HepG2 (cell line): ENCODE data around the gene PLSCR4. TPM values are rescaled to one million over a fixed set of nuclear protein-coding genes. Genes with fewer than 3 reads are reported as not detected.
A peak's percentile ranks its signal among the peaks of the same experiment; 100 is the strongest.

Source experiments
- ATF7-NPFF ChIP-seq: sonication (generic); formaldehyde crosslinking; IDR thresholded peaks from 2 replicates; pipeline ENCODE4 v1.8.1; 2023; ENCODE audit warnings: mild to moderate bottlenecking, low read depth, missing genetic modification reagents, moderate library complexity
- CBFB ChIP-seq: sonication (generic); formaldehyde crosslinking; IDR thresholded peaks from 2 replicates; pipeline ENCODE4 v1.4.0; 2020; ENCODE audit warnings: missing genetic modification reagents
- MAZ ChIP-seq, 2 experiments: sonication (generic) in 1 of 2; formaldehyde crosslinking in 1 of 2; IDR thresholded peaks; 2 replicates each; pipeline versions ENCODE4 v1.5.0 to v1.6.1; 2012 to 2020; ENCODE audit warnings: low read depth in 2 of 2, mild to moderate bottlenecking in 2 of 2, borderline replicate concordance in 1 of 2, improper control_type of control experiment in 1 of 2, low read length in 1 of 2, missing genetic modification reagents in 1 of 2, moderate library complexity in 1 of 2
- RFX1 ChIP-seq: fragments of 450-650 bp; IDR thresholded peaks from 2 replicates; pipeline ENCODE4 v1.6.1; 2017
- SP1 ChIP-seq, 2 experiments: fragments of 450-650 bp in 1 of 2; sonication (generic) in 1 of 2; formaldehyde crosslinking in 1 of 2; IDR thresholded peaks; 2 replicates each; pipeline versions ENCODE4 v1.4.0 to v1.6.1; 2016 to 2020; ENCODE audit warnings: missing genetic modification reagents in 1 of 2
- TEAD2 ChIP-seq: sonication (generic); formaldehyde crosslinking; IDR thresholded peaks from 2 replicates; pipeline ENCODE4 v1.9.0; 2021; ENCODE audit warnings: missing genetic modification reagents
- WIZ ChIP-seq: sonication (generic); formaldehyde crosslinking; IDR thresholded peaks from 2 replicates; pipeline ENCODE4 v1.5.1; 2020; ENCODE audit warnings: mild to moderate bottlenecking, missing genetic modification reagents
- YEATS2 ChIP-seq: sonication (generic); formaldehyde crosslinking; IDR thresholded peaks from 2 replicates; pipeline ENCODE4 v1.4.0; 2020; ENCODE audit warnings: missing genetic modification reagents, borderline replicate concordance
- ZNF350 ChIP-seq: sonication (generic); formaldehyde crosslinking; IDR thresholded peaks from 2 replicates; pipeline ENCODE4 v1.4.0; 2020; ENCODE audit warnings: mild to moderate bottlenecking, low read depth, missing genetic modification reagents, borderline replicate concordance
- ZNF563 ChIP-seq: sonication (generic); formaldehyde crosslinking; IDR thresholded peaks from 2 replicates; pipeline ENCODE4 v1.8.0; 2022; ENCODE audit warnings: mild to moderate bottlenecking, moderate library complexity, missing genetic modification reagents
- ZNF607 ChIP-seq: sonication (generic); formaldehyde crosslinking; IDR thresholded peaks from 2 replicates; pipeline ENCODE4 v1.5.1; 2020; ENCODE audit warnings: missing genetic modification reagents, mild to moderate bottlenecking, borderline replicate concordance
- ZNF788 ChIP-seq: sonication (generic); formaldehyde crosslinking; IDR thresholded peaks from 2 replicates; pipeline ENCODE4 v1.5.0; 2020; ENCODE audit warnings: mild to moderate bottlenecking, missing genetic modification reagents, borderline replicate concordance
- polyA plus RNA-seq, 8 experiments: library from polyadenylated mRNA; depleted of rRNA in 3 of 8; stranded (reverse) in 7 of 8; unstranded in 1 of 8; fragments of >200 nt; fragmentation: Illumina TruSeq in 4 of 8; extraction: Trizol in 4 of 8; gene quantifications; 2 replicates each; pipeline versions ENCODE4 v1.2.1 to v1.2.3, GENCODE V29; 2011 to 2016; ENCODE audit warnings: low read depth in 4 of 8, missing spikeins in 1 of 8, mixed read lengths in 1 of 8; ENCODE audit not compliant: insufficient read depth in 1 of 8
- total RNA-seq, 5 experiments: library from RNA; depleted of rRNA; stranded (reverse); fragments of >200 nt; fragmentation: Illumina TruSeq; extraction: Trizol; gene quantifications; 2 replicates each; pipeline ENCODE4 v1.2.3, GENCODE V29; 2016; ENCODE audit warnings: low read depth in 1 of 5
- TF ChIP-seq, protein P1 (sequence below), 2 experiments: fragments of 450-650 bp in 1 of 2; sonication (generic) in 1 of 2; formaldehyde crosslinking in 1 of 2; IDR thresholded peaks; 2 replicates each; pipeline versions ENCODE4 v1.6.1 to v1.8.0; 2016 to 2022; ENCODE audit warnings: antibody characterized with exemption in 1 of 2, mild to moderate bottlenecking in 1 of 2, missing genetic modification reagents in 1 of 2
- TF ChIP-seq, protein P2 (sequence below): sonication (generic); formaldehyde crosslinking; IDR thresholded peaks from 2 replicates; pipeline ENCODE4 v1.4.0; 2020; ENCODE audit warnings: missing genetic modification reagents, low read depth, mild to moderate bottlenecking, borderline replicate concordance
- TF ChIP-seq, protein P3 (sequence below), 2 experiments: sonication (generic) in 1 of 2; formaldehyde crosslinking in 1 of 2; IDR thresholded peaks; 2 replicates each; pipeline versions ENCODE4 v1.4.0 to v1.6.1; 2018 to 2020; ENCODE audit warnings: missing genetic modification reagents in 2 of 2, borderline replicate concordance in 1 of 2, low read depth in 1 of 2, mild to moderate bottlenecking in 1 of 2, missing biosample characterization in 1 of 2

PLSCR4 gene
- total and polyA plus RNA-seq, 2 of the 13 experiments (the other 11 are each of a cell fraction or from before 2014, with no cell fraction given): 1.5 to 59.0 TPM

DNA sequence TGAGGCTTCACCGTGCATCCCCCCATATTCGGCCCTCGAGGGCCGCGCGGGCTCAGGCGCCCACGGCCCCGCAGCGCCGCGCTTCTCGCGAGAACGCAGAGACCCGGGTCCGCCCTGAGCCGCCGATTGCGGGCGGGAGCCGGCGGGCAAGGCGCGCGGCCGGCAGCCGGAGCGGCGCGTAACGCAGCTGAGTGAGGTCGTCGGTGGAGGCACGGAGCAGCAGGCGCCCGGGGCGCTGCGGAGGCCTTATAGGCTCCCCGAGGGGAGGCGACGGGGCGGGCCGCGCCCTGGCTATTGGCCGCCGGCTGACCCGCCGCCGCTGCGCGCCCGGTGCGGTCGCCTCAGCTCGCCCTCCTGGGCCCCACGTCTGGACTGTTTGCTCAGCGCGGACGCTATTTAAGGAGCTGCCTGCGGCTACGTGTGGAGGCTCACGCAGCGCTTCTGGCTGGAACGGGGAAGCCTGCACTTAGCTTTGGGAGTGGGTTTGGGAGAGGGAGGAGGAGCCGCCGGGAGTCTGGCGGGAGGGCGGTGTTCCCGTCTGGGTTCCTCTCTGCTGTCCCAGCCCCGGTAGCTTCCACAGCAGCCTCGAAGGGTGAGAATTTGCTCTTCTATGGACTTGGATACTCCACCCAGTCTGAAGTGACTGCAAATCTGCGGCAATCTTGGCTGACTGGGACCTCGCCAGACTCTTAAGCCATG lies 89.8 kb downstream of the PLSCR4 start, which contains the start of gene PLOD2 (continued):
- 0 out of 2 replicates have a peak, but pooled peaks have one; percentile 63 for TF ChIP-seq ZNF350 (CRISPR knock-in tag)
- TF ChIP-seq, protein P1, sequence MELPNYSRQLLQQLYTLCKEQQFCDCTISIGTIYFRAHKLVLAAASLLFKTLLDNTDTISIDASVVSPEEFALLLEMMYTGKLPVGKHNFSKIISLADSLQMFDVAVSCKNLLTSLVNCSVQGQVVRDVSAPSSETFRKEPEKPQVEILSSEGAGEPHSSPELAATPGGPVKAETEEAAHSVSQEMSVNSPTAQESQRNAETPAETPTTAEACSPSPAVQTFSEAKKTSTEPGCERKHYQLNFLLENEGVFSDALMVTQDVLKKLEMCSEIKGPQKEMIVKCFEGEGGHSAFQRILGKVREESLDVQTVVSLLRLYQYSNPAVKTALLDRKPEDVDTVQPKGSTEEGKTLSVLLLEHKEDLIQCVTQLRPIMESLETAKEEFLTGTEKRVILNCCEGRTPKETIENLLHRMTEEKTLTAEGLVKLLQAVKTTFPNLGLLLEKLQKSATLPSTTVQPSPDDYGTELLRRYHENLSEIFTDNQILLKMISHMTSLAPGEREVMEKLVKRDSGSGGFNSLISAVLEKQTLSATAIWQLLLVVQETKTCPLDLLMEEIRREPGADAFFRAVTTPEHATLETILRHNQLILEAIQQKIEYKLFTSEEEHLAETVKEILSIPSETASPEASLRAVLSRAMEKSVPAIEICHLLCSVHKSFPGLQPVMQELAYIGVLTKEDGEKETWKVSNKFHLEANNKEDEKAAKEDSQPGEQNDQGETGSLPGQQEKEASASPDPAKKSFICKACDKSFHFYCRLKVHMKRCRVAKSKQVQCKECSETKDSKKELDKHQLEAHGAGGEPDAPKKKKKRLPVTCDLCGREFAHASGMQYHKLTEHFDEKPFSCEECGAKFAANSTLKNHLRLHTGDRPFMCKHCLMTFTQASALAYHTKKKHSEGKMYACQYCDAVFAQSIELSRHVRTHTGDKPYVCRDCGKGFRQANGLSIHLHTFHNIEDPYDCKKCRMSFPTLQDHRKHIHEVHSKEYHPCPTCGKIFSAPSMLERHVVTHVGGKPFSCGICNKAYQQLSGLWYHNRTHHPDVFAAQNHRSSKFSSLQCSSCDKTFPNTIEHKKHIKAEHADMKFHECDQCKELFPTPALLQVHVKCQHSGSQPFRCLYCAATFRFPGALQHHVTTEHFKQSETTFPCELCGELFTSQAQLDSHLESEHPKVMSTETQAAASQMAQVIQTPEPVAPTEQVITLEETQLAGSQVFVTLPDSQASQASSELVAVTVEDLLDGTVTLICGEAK (IDR thresholded peaks at IDR 0.05): no peak
- TF ChIP-seq, protein P1 (CRISPR knock-in tag; IDR thresholded peaks at IDR 0.05): no peak; the same call in 1 of the 2 replicates
- TF ChIP-seq, protein P2, sequence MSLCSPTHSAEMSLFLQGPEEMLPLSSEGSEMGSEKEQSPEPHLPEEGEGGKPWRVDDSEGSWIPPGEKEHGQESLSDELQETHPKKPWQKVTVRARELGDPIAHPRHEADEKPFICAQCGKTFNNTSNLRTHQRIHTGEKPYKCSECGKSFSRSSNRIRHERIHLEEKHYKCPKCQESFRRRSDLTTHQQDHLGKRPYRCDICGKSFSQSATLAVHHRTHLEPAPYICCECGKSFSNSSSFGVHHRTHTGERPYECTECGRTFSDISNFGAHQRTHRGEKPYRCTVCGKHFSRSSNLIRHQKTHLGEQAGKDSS (CRISPR knock-in tag): no peak
- no peak for TF ChIP-seq TEAD2
- no peak for TF ChIP-seq SP1 (IDR thresholded peaks at IDR 0.05)
- peak; percentile 45 for TF ChIP-seq SP1 (CRISPR knock-in tag; IDR thresholded peaks at IDR 0.05)
- TF ChIP-seq, protein P3, sequence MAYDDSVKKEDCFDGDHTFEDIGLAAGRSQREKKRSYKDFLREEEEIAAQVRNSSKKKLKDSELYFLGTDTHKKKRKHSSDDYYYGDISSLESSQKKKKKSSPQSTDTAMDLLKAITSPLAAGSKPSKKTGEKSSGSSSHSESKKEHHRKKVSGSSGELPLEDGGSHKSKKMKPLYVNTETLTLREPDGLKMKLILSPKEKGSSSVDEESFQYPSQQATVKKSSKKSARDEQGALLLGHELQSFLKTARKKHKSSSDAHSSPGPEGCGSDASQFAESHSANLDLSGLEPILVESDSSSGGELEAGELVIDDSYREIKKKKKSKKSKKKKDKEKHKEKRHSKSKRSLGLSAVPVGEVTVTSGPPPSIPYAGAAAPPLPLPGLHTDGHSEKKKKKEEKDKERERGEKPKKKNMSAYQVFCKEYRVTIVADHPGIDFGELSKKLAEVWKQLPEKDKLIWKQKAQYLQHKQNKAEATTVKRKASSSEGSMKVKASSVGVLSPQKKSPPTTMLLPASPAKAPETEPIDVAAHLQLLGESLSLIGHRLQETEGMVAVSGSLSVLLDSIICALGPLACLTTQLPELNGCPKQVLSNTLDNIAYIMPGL (CRISPR knock-in tag; IDR thresholded peaks at IDR 0.05; ENCODE audit: borderline replicate concordance in 1 of 2, low read depth in 1 of 2): peak; percentile 62 to 84
- TF ChIP-seq CBFB (CRISPR knock-in tag): peak; percentile 69; the same call in 1 of the 2 replicates
- 0 out of 2 replicates have a peak, but pooled peaks have one; percentile 46 for TF ChIP-seq ZNF788 (CRISPR knock-in tag)
- TF ChIP-seq RFX1: no peak
- no peak for TF ChIP-seq WIZ
- peak; percentile 38; the same call in 1 of the 2 replicates for TF ChIP-seq MAZ (IDR thresholded peaks at IDR 0.05; ENCODE audit: borderline replicate concordance, low read depth, low read length)
- TF ChIP-seq MAZ (CRISPR knock-in tag; IDR thresholded peaks at IDR 0.05; ENCODE audit: low read depth): peak; percentile 89
- no peak for TF ChIP-seq YEATS2 (CRISPR knock-in tag)
- TF ChIP-seq ATF7-NPFF (CRISPR knock-in tag): peak; percentile 90; the same call in 1 of the 2 replicates
- peak; percentile 72 for TF ChIP-seq ZNF563 (CRISPR knock-in tag)
- TF ChIP-seq ZNF607 (CRISPR knock-in tag): peak; percentile 35; the same call in 1 of the 2 replicates
